HepG2 (cell line): ENCODE results near the gene C1R.
"Not testable (repeated sequence)": the region's sequence is repeated elsewhere in the genome, so short reads cannot be mapped to it uniquely, and the experiment has no call there.

Source experiments
- ATRX ChIP-seq: sonication (generic); formaldehyde crosslinking; IDR thresholded peaks from 2 replicates; pipeline ENCODE4 v1.4.0; 2020; ENCODE audit warnings: missing genetic modification reagents, borderline replicate concordance
- CHD4 ChIP-seq: fragments of 200-600 bp; sonication (generic); IDR thresholded peaks from 2 replicates; pipeline ENCODE4 v1.7.0; 2017; ENCODE audit warnings: mild to moderate bottlenecking, low read length, borderline replicate concordance
- EZH2 ChIP-seq: conservative IDR thresholded peaks from 2 replicates; pipeline ENCODE4 v1.6.1; 2012; ENCODE audit warnings: mild to moderate bottlenecking, low read depth, low read length, moderate library complexity
- MED1 ChIP-seq: sonication (generic); formaldehyde crosslinking; IDR thresholded peaks from 2 replicates; pipeline ENCODE4 v1.4.0; 2020; ENCODE audit warnings: missing genetic modification reagents
- NR2C2 ChIP-seq: sonication (generic); formaldehyde crosslinking; IDR thresholded peaks from 2 replicates; pipeline ENCODE4 v1.4.0; 2020; ENCODE audit warnings: missing genetic modification reagents, mild to moderate bottlenecking, moderate library complexity, borderline replicate concordance
- TCF7L2 ChIP-seq: IDR thresholded peaks from 2 replicates; pipeline ENCODE4 v1.6.1; 2011; ENCODE audit warnings: mild to moderate bottlenecking, low read depth, low read length, moderate library complexity
- TF ChIP-seq, protein P1 (sequence below): sonication (generic); formaldehyde crosslinking; IDR thresholded peaks from 2 replicates; pipeline ENCODE4 v1.5.0; 2020; ENCODE audit warnings: mild to moderate bottlenecking, missing genetic modification reagents, moderate library complexity
- TF ChIP-seq, protein P2 (sequence below): sonication (generic); formaldehyde crosslinking; conservative IDR thresholded peaks from 2 replicates; pipeline ENCODE4 v1.5.0; 2020; ENCODE audit warnings: missing genetic modification reagents
- TF ChIP-seq, protein P3 (sequence below): sonication (generic); formaldehyde crosslinking; IDR thresholded peaks from 2 replicates; pipeline ENCODE4 v1.4.0; 2020; ENCODE audit warnings: low read depth, missing genetic modification reagents
- TF ChIP-seq, protein P4 (sequence below): sonication (generic); formaldehyde crosslinking; IDR thresholded peaks from 2 replicates; pipeline ENCODE4 v1.4.0; 2020; ENCODE audit warnings: mild to moderate bottlenecking, missing genetic modification reagents
- TF ChIP-seq, protein P5 (sequence below): sonication (generic); formaldehyde crosslinking; IDR thresholded peaks from 2 replicates; pipeline ENCODE4 v1.5.1; 2020; ENCODE audit warnings: mild to moderate bottlenecking, missing genetic modification reagents, moderate library complexity

DNA sequence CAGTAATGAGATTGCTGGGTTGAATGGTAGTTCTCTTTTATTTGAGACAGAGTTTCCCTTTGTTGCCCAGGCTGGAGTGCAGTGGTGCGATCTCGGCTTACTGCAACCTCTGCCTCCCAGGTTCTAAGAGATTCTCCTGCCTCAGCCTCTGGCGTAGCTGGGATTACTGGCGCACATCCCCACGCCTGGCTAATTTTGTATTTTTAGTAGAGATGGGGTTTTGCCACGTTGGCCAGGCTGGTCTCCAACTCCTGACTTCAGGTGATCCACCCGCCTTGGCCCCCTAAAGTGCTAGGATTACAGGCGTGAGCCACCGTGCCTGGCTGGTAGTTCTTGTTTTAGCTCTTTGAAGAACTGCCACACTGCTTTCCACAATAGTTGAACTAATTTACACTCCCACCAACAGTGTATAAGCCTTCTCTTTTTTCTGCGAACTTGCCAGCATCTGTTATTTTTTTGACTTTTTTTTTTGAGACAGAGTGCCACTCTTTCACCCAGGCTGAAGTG lies 42.7 kb downstream of the C1R start:
- not testable (repeated sequence) for TF ChIP-seq CHD4; NR2C2 (CRISPR knock-in tag); TCF7L2; EZH2; MED1 (CRISPR knock-in tag); ATRX (CRISPR knock-in tag)
- TF ChIP-seq, protein P1, sequence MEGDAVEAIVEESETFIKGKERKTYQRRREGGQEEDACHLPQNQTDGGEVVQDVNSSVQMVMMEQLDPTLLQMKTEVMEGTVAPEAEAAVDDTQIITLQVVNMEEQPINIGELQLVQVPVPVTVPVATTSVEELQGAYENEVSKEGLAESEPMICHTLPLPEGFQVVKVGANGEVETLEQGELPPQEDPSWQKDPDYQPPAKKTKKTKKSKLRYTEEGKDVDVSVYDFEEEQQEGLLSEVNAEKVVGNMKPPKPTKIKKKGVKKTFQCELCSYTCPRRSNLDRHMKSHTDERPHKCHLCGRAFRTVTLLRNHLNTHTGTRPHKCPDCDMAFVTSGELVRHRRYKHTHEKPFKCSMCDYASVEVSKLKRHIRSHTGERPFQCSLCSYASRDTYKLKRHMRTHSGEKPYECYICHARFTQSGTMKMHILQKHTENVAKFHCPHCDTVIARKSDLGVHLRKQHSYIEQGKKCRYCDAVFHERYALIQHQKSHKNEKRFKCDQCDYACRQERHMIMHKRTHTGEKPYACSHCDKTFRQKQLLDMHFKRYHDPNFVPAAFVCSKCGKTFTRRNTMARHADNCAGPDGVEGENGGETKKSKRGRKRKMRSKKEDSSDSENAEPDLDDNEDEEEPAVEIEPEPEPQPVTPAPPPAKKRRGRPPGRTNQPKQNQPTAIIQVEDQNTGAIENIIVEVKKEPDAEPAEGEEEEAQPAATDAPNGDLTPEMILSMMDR (CRISPR knock-in tag): not testable (repeated sequence)
- TF ChIP-seq, protein P2, sequence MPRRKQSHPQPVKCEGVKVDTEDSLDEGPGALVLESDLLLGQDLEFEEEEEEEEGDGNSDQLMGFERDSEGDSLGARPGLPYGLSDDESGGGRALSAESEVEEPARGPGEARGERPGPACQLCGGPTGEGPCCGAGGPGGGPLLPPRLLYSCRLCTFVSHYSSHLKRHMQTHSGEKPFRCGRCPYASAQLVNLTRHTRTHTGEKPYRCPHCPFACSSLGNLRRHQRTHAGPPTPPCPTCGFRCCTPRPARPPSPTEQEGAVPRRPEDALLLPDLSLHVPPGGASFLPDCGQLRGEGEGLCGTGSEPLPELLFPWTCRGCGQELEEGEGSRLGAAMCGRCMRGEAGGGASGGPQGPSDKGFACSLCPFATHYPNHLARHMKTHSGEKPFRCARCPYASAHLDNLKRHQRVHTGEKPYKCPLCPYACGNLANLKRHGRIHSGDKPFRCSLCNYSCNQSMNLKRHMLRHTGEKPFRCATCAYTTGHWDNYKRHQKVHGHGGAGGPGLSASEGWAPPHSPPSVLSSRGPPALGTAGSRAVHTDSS (CRISPR knock-in tag): not testable (repeated sequence)
- TF ChIP-seq, protein P3, sequence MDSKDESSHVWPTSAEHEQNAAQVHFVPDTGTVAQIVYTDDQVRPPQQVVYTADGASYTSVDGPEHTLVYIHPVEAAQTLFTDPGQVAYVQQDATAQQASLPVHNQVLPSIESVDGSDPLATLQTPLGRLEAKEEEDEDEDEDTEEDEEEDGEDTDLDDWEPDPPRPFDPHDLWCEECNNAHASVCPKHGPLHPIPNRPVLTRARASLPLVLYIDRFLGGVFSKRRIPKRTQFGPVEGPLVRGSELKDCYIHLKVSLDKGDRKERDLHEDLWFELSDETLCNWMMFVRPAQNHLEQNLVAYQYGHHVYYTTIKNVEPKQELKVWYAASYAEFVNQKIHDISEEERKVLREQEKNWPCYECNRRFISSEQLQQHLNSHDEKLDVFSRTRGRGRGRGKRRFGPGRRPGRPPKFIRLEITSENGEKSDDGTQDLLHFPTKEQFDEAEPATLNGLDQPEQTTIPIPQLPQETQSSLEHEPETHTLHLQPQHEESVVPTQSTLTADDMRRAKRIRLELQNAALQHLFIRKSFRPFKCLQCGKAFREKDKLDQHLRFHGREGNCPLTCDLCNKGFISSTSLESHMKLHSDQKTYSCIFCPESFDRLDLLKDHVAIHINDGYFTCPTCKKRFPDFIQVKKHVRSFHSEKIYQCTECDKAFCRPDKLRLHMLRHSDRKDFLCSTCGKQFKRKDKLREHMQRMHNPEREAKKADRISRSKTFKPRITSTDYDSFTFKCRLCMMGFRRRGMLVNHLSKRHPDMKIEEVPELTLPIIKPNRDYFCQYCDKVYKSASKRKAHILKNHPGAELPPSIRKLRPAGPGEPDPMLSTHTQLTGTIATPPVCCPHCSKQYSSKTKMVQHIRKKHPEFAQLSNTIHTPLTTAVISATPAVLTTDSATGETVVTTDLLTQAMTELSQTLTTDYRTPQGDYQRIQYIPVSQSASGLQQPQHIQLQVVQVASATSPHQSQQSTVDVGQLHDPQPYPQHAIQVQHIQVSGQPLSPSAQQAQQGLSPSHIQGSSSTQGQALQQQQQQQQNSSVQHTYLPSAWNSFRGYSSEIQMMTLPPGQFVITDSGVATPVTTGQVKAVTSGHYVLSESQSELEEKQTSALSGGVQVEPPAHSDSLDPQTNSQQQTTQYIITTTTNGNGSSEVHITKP: not testable (repeated sequence)
- TF ChIP-seq, protein P4, sequence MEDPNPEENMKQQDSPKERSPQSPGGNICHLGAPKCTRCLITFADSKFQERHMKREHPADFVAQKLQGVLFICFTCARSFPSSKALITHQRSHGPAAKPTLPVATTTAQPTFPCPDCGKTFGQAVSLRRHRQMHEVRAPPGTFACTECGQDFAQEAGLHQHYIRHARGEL (CRISPR knock-in tag): not testable (repeated sequence)
- TF ChIP-seq, protein P5, sequence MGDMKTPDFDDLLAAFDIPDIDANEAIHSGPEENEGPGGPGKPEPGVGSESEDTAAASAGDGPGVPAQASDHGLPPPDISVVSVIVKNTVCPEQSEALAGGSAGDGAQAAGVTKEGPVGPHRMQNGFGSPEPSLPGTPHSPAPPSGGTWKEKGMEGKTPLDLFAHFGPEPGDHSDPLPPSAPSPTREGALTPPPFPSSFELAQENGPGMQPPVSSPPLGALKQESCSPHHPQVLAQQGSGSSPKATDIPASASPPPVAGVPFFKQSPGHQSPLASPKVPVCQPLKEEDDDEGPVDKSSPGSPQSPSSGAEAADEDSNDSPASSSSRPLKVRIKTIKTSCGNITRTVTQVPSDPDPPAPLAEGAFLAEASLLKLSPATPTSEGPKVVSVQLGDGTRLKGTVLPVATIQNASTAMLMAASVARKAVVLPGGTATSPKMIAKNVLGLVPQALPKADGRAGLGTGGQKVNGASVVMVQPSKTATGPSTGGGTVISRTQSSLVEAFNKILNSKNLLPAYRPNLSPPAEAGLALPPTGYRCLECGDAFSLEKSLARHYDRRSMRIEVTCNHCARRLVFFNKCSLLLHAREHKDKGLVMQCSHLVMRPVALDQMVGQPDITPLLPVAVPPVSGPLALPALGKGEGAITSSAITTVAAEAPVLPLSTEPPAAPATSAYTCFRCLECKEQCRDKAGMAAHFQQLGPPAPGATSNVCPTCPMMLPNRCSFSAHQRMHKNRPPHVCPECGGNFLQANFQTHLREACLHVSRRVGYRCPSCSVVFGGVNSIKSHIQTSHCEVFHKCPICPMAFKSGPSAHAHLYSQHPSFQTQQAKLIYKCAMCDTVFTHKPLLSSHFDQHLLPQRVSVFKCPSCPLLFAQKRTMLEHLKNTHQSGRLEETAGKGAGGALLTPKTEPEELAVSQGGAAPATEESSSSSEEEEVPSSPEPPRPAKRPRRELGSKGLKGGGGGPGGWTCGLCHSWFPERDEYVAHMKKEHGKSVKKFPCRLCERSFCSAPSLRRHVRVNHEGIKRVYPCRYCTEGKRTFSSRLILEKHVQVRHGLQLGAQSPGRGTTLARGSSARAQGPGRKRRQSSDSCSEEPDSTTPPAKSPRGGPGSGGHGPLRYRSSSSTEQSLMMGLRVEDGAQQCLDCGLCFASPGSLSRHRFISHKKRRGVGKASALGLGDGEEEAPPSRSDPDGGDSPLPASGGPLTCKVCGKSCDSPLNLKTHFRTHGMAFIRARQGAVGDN (CRISPR knock-in tag): not testable (repeated sequence)
